Muscle layer of duodenum (tissue), 2 donors: ENCODE measurements around the gene RNF41.
"Not testable (repeated sequence)": the region's sequence is repeated elsewhere in the genome, so short reads cannot be mapped to it uniquely, and the experiment has no call there.

Source experiments
- H3K27ac ChIP-seq: one replicate; pipeline ENCODE4 v1.7.0; 2013; ENCODE audit warnings: mild to moderate bottlenecking, low read length
- H3K27me3 ChIP-seq: one replicate; pipeline ENCODE4 v1.7.0; 2013; ENCODE audit warnings: low read depth, mild to moderate bottlenecking, control low read depth, low read length
- H3K36me3 ChIP-seq, 2 donors: one replicate each; pipeline ENCODE4 v1.7.0; 2013; ENCODE audit warnings: low read length in 2 of 2, control low read depth in 1 of 2, mild to moderate bottlenecking in 1 of 2; ENCODE audit not compliant: insufficient read depth in 2 of 2, control insufficient read depth in 1 of 2
- H3K4me1 ChIP-seq, 2 donors: one replicate each; pipeline ENCODE4 v1.7.0; 2013; ENCODE audit warnings: low read length in 2 of 2, mild to moderate bottlenecking in 2 of 2, control low read depth in 1 of 2, moderate library complexity in 1 of 2; ENCODE audit not compliant: insufficient read depth in 2 of 2, control insufficient read depth in 1 of 2
- H3K4me3 ChIP-seq, 2 donors: one replicate each; pipeline ENCODE4 v1.7.0; 2013; ENCODE audit warnings: low read length in 2 of 2, low read depth in 1 of 2, mild to moderate bottlenecking in 1 of 2
- H3K9me3 ChIP-seq, 2 donors: one replicate each; pipeline ENCODE4 v1.7.0; 2013; ENCODE audit warnings: low read length in 2 of 2, control low read depth in 1 of 2, mild to moderate bottlenecking in 1 of 2; ENCODE audit not compliant: control insufficient read depth in 1 of 2
- donor health status: healthy.

The RNF41 gene

GRCh38 chr12:56205445-56205844, 16.3 kb downstream of the RNF41 start:
- H3K36me3 ChIP-seq = peaks cover 37 to 44% of the 10 kb centered on the region in 2 donors
- H3K4me1 ChIP-seq = no peaks in the 10 kb centered on the region
- no peaks in the 10 kb centered on the region for H3K27me3 ChIP-seq
- H3K9me3 ChIP-seq = no peaks in the 10 kb centered on the region
- no peak overlapping the region for H3K4me3 ChIP-seq
- no peak overlapping the region for H3K27ac ChIP-seq

GRCh38 chr12:56204275-56204674, 17.4 kb downstream of the RNF41 start:
- H3K4me1 ChIP-seq = no peaks in the 10 kb centered on the region
- no peaks in the 10 kb centered on the region for H3K9me3 ChIP-seq
- H3K27ac ChIP-seq = no peak overlapping the region
- H3K36me3 ChIP-seq = peaks cover 30 to 34% of the 10 kb centered on the region in 2 donors
- no peaks in the 10 kb centered on the region for H3K27me3 ChIP-seq
- H3K4me3 ChIP-seq = no peak overlapping the region

GRCh38 chr12:56202838-56203237, 18.9 kb downstream of the RNF41 start:
- H3K4me3 ChIP-seq = no peak overlapping the region
- peaks cover 25 to 26% of the 10 kb centered on the region in 2 donors for H3K36me3 ChIP-seq
- H3K4me1 ChIP-seq = no peaks in the 10 kb centered on the region
- H3K27ac ChIP-seq = no peak overlapping the region
- H3K27me3 ChIP-seq = no peaks in the 10 kb centered on the region
- no peaks in the 10 kb centered on the region for H3K9me3 ChIP-seq

- no peaks in the 10 kb centered on the region for H3K4me1 ChIP-seq
- peak overlapping the region; percentile 31 for H3K27ac ChIP-seq
- H3K9me3 ChIP-seq = no peaks in the 10 kb centered on the region
- H3K4me3 ChIP-seq = no peak overlapping the region
- H3K36me3 ChIP-seq = peaks cover 20 to 22% of the 10 kb centered on the region in 2 donors
- no peaks in the 10 kb centered on the region for H3K27me3 ChIP-seq
Observed at GRCh38 chr12:56202366-56202765, 19.4 kb downstream of the RNF41 start.

GRCh38 chr12:56198836-56199235, 22.9 kb downstream of the RNF41 start:
- Histone ChIP-seq H3K9me3 (no peaks in the 10 kb centered on the region), H3K27ac (no peak overlapping the region), H3K36me3 (no peaks in the 10 kb centered on the region), H3K4me1 (no peaks in the 10 kb centered on the region), H3K27me3 (no peaks in the 10 kb centered on the region), H3K4me3 (no peak overlapping the region)

GRCh38 chr12:56197921-56198635, 23.6 kb downstream of the RNF41 start:
- no peaks in the 10 kb centered on the region for H3K4me1 ChIP-seq
- H3K27ac ChIP-seq = no peak overlapping the region

GRCh38 chr12:56196818-56197550, 24.7 kb downstream of the RNF41 start:
- not testable (repeated sequence) for H3K27ac ChIP-seq, H3K27me3 ChIP-seq, H3K36me3 ChIP-seq, H3K4me3 ChIP-seq, H3K4me1 ChIP-seq, H3K9me3 ChIP-seq

More at GRCh38 chr12:56197921-56198635, 23.6 kb downstream of the RNF41 start:
- Histone ChIP-seq H3K4me3 (no peak overlapping the region), H3K36me3 (no peaks in the 10 kb centered on the region), H3K9me3 (no peaks in the 10 kb centered on the region), H3K27me3 (no peaks in the 10 kb centered on the region)

- no peaks in the 10 kb centered on the region for H3K27me3 ChIP-seq
- no peak overlapping the region for H3K4me3 ChIP-seq
- H3K4me1 ChIP-seq = peaks cover 5 to 13% of the 10 kb centered on the region in 2 donors
- no peaks in the 10 kb centered on the region for H3K9me3 ChIP-seq
- H3K27ac ChIP-seq = no peak overlapping the region
- H3K36me3 ChIP-seq = no peaks in the 10 kb centered on the region
Observed at GRCh38 chr12:56193025-56193578, 28.6 kb downstream of the RNF41 start.

GRCh38 chr12:56192582-56192981, 29.1 kb downstream of the RNF41 start:
- Histone ChIP-seq H3K36me3 (no peaks in the 10 kb centered on the region), H3K9me3 (no peaks in the 10 kb centered on the region), H3K4me3 (no peak overlapping the region), H3K27me3 (no peaks in the 10 kb centered on the region), H3K4me1 (peaks cover 5 to 18% of the 10 kb centered on the region in 2 donors), H3K27ac (no peak overlapping the region)

- peak overlapping the region; percentile 97 for H3K27ac ChIP-seq
- peaks cover 5 to 25% of the 10 kb centered on the region in 2 donors for H3K4me1 ChIP-seq
- no peaks in the 10 kb centered on the region for H3K27me3 ChIP-seq
- H3K36me3 ChIP-seq = peaks cover 0 to 8% of the 10 kb centered on the region in 2 donors
- H3K9me3 ChIP-seq = no peaks in the 10 kb centered on the region
- peak overlapping the region; percentile 85 to 93 for H3K4me3 ChIP-seq
Observed at GRCh38 chr12:56190695-56191155, 31.0 kb downstream of the RNF41 start.

- peak overlapping the region; percentile 85 to 93 for H3K4me3 ChIP-seq
- peak overlapping the region; percentile 97 for H3K27ac ChIP-seq
- H3K4me1 ChIP-seq = peaks cover 5 to 25% of the 10 kb centered on the region in 2 donors
- peaks cover 3 to 8% of the 10 kb centered on the region in 2 donors for H3K36me3 ChIP-seq
- H3K9me3 ChIP-seq = no peaks in the 10 kb centered on the region
- no peaks in the 10 kb centered on the region for H3K27me3 ChIP-seq
Observed at GRCh38 chr12:56189918-56190694, 31.6 kb downstream of the RNF41 start.
